H1 (cell line): ENCODE data around the gene SUB1. TPM values are rescaled to one million over a fixed set of nuclear protein-coding genes. Genes with fewer than 3 reads are reported as not detected.

Source experiments
- CTCF ChIA-PET: fragments of 300-600 bp; sonication (Branson Sonifier 250); formaldehyde crosslinking; loops from one replicate; lab custom pipeline; 2021; ENCODE audit not compliant: partially characterized antibody; lab: Charles Lee
- POLR2A ChIA-PET: fragments of 300-600 bp; sonication (Branson Sonifier 250); formaldehyde crosslinking; loops from one replicate; lab custom pipeline; 2021; ENCODE audit warnings: inconsistent platforms; ENCODE audit not compliant: partially characterized antibody; lab: Charles Lee
- DNase-seq, 2 experiments: peaks; one replicate each; pipeline versions ENCODE4 v3.0.0 to v3.0.0-alpha.2; 2010 to 2022; ENCODE audit warnings: low spot score in 2 of 2, low read depth in 1 of 2, mixed read lengths in 1 of 2
- FAIRE-seq: peaks from 2 replicates; lab custom pipeline; 2011; peaks lifted over from hg19 to GRCh38; lab: Jason Lieb, UNC
- H2AFZ ChIP-seq: 2 replicates; pipeline ENCODE4 v1.8.1; 2012; ENCODE audit warnings: low read length, inconsistent platforms
- H2AK5ac ChIP-seq: 2 replicates; pipeline ENCODE4 v1.6.1; 2013; ENCODE audit warnings: low read depth, low read length
- H2BK120ac ChIP-seq: replicated peaks from 2 replicates; pipeline ENCODE3; 2013; ENCODE audit warnings: low read depth, low read length, inconsistent platforms
- H2BK12ac ChIP-seq: 2 replicates; pipeline ENCODE4 v1.6.1; 2013; ENCODE audit warnings: low read depth, low read length
- H2BK15ac ChIP-seq: 2 replicates; pipeline ENCODE4 v1.6.1; 2013; ENCODE audit warnings: low read length
- H2BK20ac ChIP-seq: 2 replicates; pipeline ENCODE4 v1.6.1; 2013; ENCODE audit warnings: low read length
- H2BK5ac ChIP-seq: 2 replicates; pipeline ENCODE4 v1.6.1; 2013; ENCODE audit warnings: low read depth, low read length
- H3K14ac ChIP-seq: 2 replicates; pipeline ENCODE4 v1.6.1; 2013; ENCODE audit warnings: inconsistent platforms; ENCODE audit not compliant: insufficient read length
- H3K18ac ChIP-seq: 2 replicates; pipeline ENCODE4 v1.6.1; 2013; ENCODE audit warnings: low read length; ENCODE audit errors: extremely low read depth
- H3K23ac ChIP-seq: 2 replicates; pipeline ENCODE4 v1.6.1; 2013; ENCODE audit warnings: inconsistent platforms; ENCODE audit not compliant: insufficient read length
- H3K23me2 ChIP-seq: 2 replicates; pipeline ENCODE4 v1.6.1; 2013; ENCODE audit warnings: low read depth, low read length
- H3K27ac ChIP-seq: 2 replicates; pipeline ENCODE4 v1.6.1; 2011; ENCODE audit warnings: low read depth, low read length, inconsistent platforms
- H3K27me3 ChIP-seq, 4 experiments: replicated peaks in 1 of 4; 1 replicate in 1 of 4; 2 replicates in 3 of 4; pipeline versions ENCODE4 v1.6.1 to v1.8.1; 2011 to 2013; ENCODE audit warnings: low read length in 3 of 4, mild to moderate bottlenecking in 3 of 4, inconsistent platforms in 2 of 4, mixed read lengths in 2 of 4, moderate library complexity in 1 of 4; ENCODE audit not compliant: control insufficient read depth in 3 of 4, insufficient read depth in 3 of 4; ENCODE audit errors: extremely low read depth in 1 of 4
- H3K36me3 ChIP-seq, 4 experiments: 2 replicates each; pipeline versions ENCODE4 v1.6.1 to v1.8.1; 2011 to 2013; ENCODE audit warnings: mild to moderate bottlenecking in 4 of 4, low read length in 3 of 4, moderate library complexity in 2 of 4, control low read depth in 1 of 4, inconsistent platforms in 1 of 4; ENCODE audit not compliant: insufficient read depth in 4 of 4, control insufficient read depth in 2 of 4
- H3K4ac ChIP-seq: replicated peaks from 2 replicates; pipeline ENCODE3; 2013; ENCODE audit warnings: low read length, low read depth, mixed read lengths, inconsistent platforms; ENCODE audit not compliant: insufficient read length
- H3K4me1 ChIP-seq, 4 experiments: replicated peaks in 1 of 4; 1 replicate in 1 of 4; 2 replicates in 3 of 4; pipeline versions ENCODE4 v1.6.1 to v1.8.1; 2011 to 2013; ENCODE audit warnings: low read length in 3 of 4, inconsistent platforms in 2 of 4, mixed read lengths in 1 of 4; ENCODE audit not compliant: insufficient read depth in 4 of 4, control insufficient read depth in 3 of 4
- H3K4me2 ChIP-seq, 2 experiments: 2 replicates each; pipeline versions ENCODE4 v1.6.1 to v1.8.1; 2011 to 2013; ENCODE audit warnings: low read depth in 2 of 2, low read length in 2 of 2, control low read depth in 1 of 2, inconsistent platforms in 1 of 2, mild to moderate bottlenecking in 1 of 2; ENCODE audit not compliant: insufficient read depth in 1 of 2
- H3K4me3 ChIP-seq, 4 experiments: fragments of 200-600, 300-600 bp in 1 of 4; sonication (generic), shearing (Covaris generic), sonication (Bioruptor Twin) in 1 of 4; 2 replicates each; pipeline versions ENCODE4 v1.5.1 to v1.8.1; 2011 to 2016; ENCODE audit warnings: low read length in 4 of 4, low read depth in 3 of 4, control low read depth in 2 of 4, inconsistent platforms in 2 of 4, mild to moderate bottlenecking in 2 of 4, mixed read lengths in 1 of 4, moderate library complexity in 1 of 4; ENCODE audit not compliant: insufficient read depth in 2 of 4; ENCODE audit errors: extremely low read depth in 1 of 4
- H3K56ac ChIP-seq: replicated peaks from 2 replicates; pipeline ENCODE3; 2013; ENCODE audit warnings: low read depth, mild to moderate bottlenecking, mixed read lengths, low read length, inconsistent platforms; ENCODE audit not compliant: insufficient read length
- H3K79me1 ChIP-seq: 2 replicates; pipeline ENCODE4 v1.6.1; 2013; ENCODE audit warnings: low read depth, low read length, control low read depth
- H3K79me2 ChIP-seq, 2 experiments: 2 replicates each; pipeline versions ENCODE4 v1.6.1 to v1.8.1; 2012 to 2013; ENCODE audit warnings: low read length in 2 of 2, mild to moderate bottlenecking in 2 of 2, inconsistent platforms in 1 of 2; ENCODE audit not compliant: insufficient read depth in 2 of 2, control insufficient read depth in 1 of 2
- H3K9ac ChIP-seq, 4 experiments: replicated peaks in 1 of 4; 1 replicate in 1 of 4; 2 replicates in 3 of 4; pipeline versions ENCODE4 v1.6.1 to v1.8.1; 2011 to 2013; ENCODE audit warnings: low read depth in 3 of 4, low read length in 3 of 4, control low read depth in 2 of 4, mild to moderate bottlenecking in 2 of 4, moderate library complexity in 2 of 4, inconsistent platforms in 1 of 4; ENCODE audit errors: extremely low read depth in 1 of 4
- H3K9me3 ChIP-seq, 2 experiments: 2 replicates each; pipeline versions ENCODE4 v1.6.1 to v1.8.1; 2012 to 2013; ENCODE audit warnings: mild to moderate bottlenecking in 2 of 2, moderate library complexity in 2 of 2, control low read depth in 1 of 2, inconsistent platforms in 1 of 2, low read depth in 1 of 2, low read length in 1 of 2, mixed read lengths in 1 of 2; ENCODE audit not compliant: insufficient read depth in 2 of 2
- H4K20me1 ChIP-seq, 2 experiments: replicated peaks in 1 of 2; 2 replicates each; pipeline versions ENCODE3 to v1.8.1; 2011 to 2013; ENCODE audit warnings: inconsistent platforms in 2 of 2, low read length in 2 of 2, mild to moderate bottlenecking in 1 of 2; ENCODE audit not compliant: insufficient read depth in 2 of 2, control insufficient read depth in 1 of 2
- H4K5ac ChIP-seq: 2 replicates; pipeline ENCODE4 v1.6.1; 2013; ENCODE audit warnings: low read length, low read depth, mixed read lengths, inconsistent platforms; ENCODE audit not compliant: insufficient read length
- H4K8ac ChIP-seq: 2 replicates; pipeline ENCODE4 v1.8.0; 2013; ENCODE audit warnings: mild to moderate bottlenecking, moderate library complexity, low read length, inconsistent platforms; ENCODE audit not compliant: insufficient read depth; ENCODE audit errors: extremely low read depth
- H4K91ac ChIP-seq: replicated peaks from 2 replicates; pipeline ENCODE3; 2013; ENCODE audit warnings: low read length, mixed read lengths, inconsistent platforms; ENCODE audit not compliant: insufficient read length
- BCL11A ChIP-seq, 2 experiments: IDR thresholded peaks; one replicate each; pipeline ENCODE4 v1.6.1; 2011; ENCODE audit warnings: low read depth in 2 of 2, low read length in 2 of 2, mild to moderate bottlenecking in 2 of 2
- BRCA1 ChIP-seq: IDR thresholded peaks from 2 replicates; pipeline ENCODE4 v1.6.1; 2012; ENCODE audit warnings: low read depth, low read length, improper control_type of control experiment
- CREB1 ChIP-seq: IDR thresholded peaks from 2 replicates; pipeline ENCODE4 v1.6.1; 2012; ENCODE audit warnings: inconsistent platforms
- HDAC2 ChIP-seq, 2 experiments: fragments of 300-600 bp in 1 of 2; sonication (generic) in 1 of 2; IDR thresholded peaks; 2 replicates each; pipeline ENCODE4 v1.6.1; 2011 to 2012; ENCODE audit warnings: low read depth in 2 of 2, low read length in 2 of 2, mild to moderate bottlenecking in 2 of 2, moderate library complexity in 2 of 2, borderline replicate concordance in 1 of 2, inconsistent platforms in 1 of 2
- HDAC6 ChIP-seq: IDR thresholded peaks from one replicate; pipeline ENCODE4 v1.7.1; 2012; ENCODE audit warnings: low read depth, mild to moderate bottlenecking, inconsistent platforms, low read length, moderate library complexity
- KDM4A ChIP-seq: IDR thresholded peaks from one replicate; pipeline ENCODE4 v1.7.1; 2012; ENCODE audit warnings: low read depth, mild to moderate bottlenecking, moderate library complexity, low read length, inconsistent platforms; ENCODE audit not compliant: severe bottlenecking
- POLR2AphosphoS5 ChIP-seq: IDR thresholded peaks from 2 replicates; pipeline ENCODE4 v1.6.1; 2011; ENCODE audit warnings: low read depth, low read length
- POU5F1 ChIP-seq: IDR thresholded peaks from 2 replicates; pipeline ENCODE4 v1.6.1; 2011; ENCODE audit warnings: low read depth, mild to moderate bottlenecking, low read length, moderate library complexity
- RBBP5 ChIP-seq: IDR thresholded peaks from 2 replicates; pipeline ENCODE4 v1.7.1; 2012; ENCODE audit warnings: low read depth, mild to moderate bottlenecking, inconsistent platforms, low read length, moderate library complexity, borderline replicate concordance
- RNF2 ChIP-seq: fragments of 200-900, 300-1000 bp; sonication (generic); IDR thresholded peaks from 2 replicates; pipeline ENCODE4 v1.7.1; 2016; ENCODE audit warnings: borderline replicate concordance, low read depth, mild to moderate bottlenecking, antibody characterized with exemption, low read length; ENCODE audit not compliant: poor library complexity, severe bottlenecking; ENCODE audit errors: missing control alignments
- SRF ChIP-seq: IDR thresholded peaks from 2 replicates; pipeline ENCODE4 v1.6.1; 2011; ENCODE audit warnings: mild to moderate bottlenecking, low read depth, low read length, moderate library complexity
- SUZ12 ChIP-seq: fragments of 200-600 bp; sonication (generic); IDR thresholded peaks from 2 replicates; pipeline ENCODE4 v1.6.1; 2012; ENCODE audit warnings: mild to moderate bottlenecking, inconsistent platforms, low read length, moderate library complexity, mixed read lengths
- TEAD4 ChIP-seq: IDR thresholded peaks from 2 replicates; pipeline ENCODE4 v1.6.1; 2012; ENCODE audit warnings: low read depth, low read length, inconsistent platforms, mixed read lengths
- WGBS, 2 experiments: shearing (Covaris generic) in 1 of 2; methylation state at CpG; one replicate each; pipeline versions ENCODE4 v1.1.6 to v1.1.7; 2013 to 2015; ENCODE audit warnings: low lambda C conversion rate in 2 of 2, mixed read lengths in 2 of 2, inconsistent platforms in 1 of 2, low coverage in 1 of 2, missing lambda C conversion rate in 1 of 2; ENCODE audit not compliant: insufficient replicate concordance in 2 of 2, insufficient coverage in 1 of 2, insufficient read length in 1 of 2; ENCODE audit errors: extremely low coverage in 1 of 2, missing lambda C conversion rate in 1 of 2; 5-methylcytosine and 5-hydroxymethylcytosine counted together
- polyA plus RNA-seq, 7 experiments: library from polyadenylated mRNA; depleted of rRNA in 3 of 7; stranded (reverse) in 5 of 7; unstranded in 2 of 7; fragments of >200 nt in 5 of 7; fragments of 200-250 nt in 2 of 7; gene quantifications; 1 replicate in 5 of 7; 2 replicates in 1 of 7; 4 replicates in 1 of 7; pipeline versions ENCODE4 v1.2.1 to v1.2.3, GENCODE V29; 2011 to 2013; ENCODE audit warnings: missing spikeins in 2 of 7, mixed read lengths in 2 of 7
- total RNA-seq: library from RNA; stranded (reverse); fragmentation: NEBNext Ultra II Directional; extraction: Animal tissue kit (Norgen Biotek cat#: 25700); gene quantifications from 2 replicates; pipeline ENCODE4 v1.2.1, GENCODE V29; 2021
- TF ChIP-seq, protein P1 (sequence below): IDR thresholded peaks from 2 replicates; pipeline ENCODE4 v1.6.1; 2011; ENCODE audit warnings: low read depth, mild to moderate bottlenecking, low read length; ENCODE audit not compliant: insufficient read depth

SUB1 gene
- total and polyA plus RNA-seq, 2 of the 8 experiments (the other 6 are each of a cell fraction or from before 2014, with no cell fraction given), result 83.9 to 325 TPM

DNA sequence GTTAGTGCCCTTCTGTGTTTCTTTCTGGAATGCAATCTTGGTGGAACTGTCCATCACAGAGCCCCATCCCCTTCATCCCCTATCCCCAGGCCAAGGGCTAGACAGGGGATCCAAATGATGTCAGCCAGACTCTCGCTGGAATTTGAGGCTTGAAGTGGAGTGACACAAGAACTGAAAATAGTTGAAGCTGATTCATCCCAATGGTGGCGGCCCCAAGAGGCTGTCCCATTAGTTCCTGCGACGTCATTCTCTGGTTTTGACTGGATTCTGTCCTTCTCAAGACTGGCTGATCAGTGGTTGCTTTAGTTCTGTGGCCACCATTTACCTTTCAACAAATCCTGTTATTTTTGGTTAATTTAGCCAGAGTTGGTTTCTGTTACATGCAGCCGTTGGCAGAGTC, 59.9 kb downstream of the SUB1 start:
- H3K4me1 ChIP-seq, result no peaks in the 10 kb centered on the region
- H3K79me1 ChIP-seq, result no peaks in the 10 kb centered on the region
- no peak overlapping the region for H2AK5ac ChIP-seq
- no peak overlapping the region for H3K23ac ChIP-seq
- no peaks in the 10 kb centered on the region for H3K36me3 ChIP-seq
- no peak overlapping the region for H3K9ac ChIP-seq
- H3K79me2 ChIP-seq, result no peaks in the 10 kb centered on the region
- H2BK15ac ChIP-seq, result no peak overlapping the region
- H3K23me2 ChIP-seq, result no peaks in the 10 kb centered on the region
- no peak for DNase-seq
- no peak overlapping the region for H2AFZ ChIP-seq
- no peak overlapping the region for H3K56ac ChIP-seq
- no peaks in the 10 kb centered on the region for H3K27me3 ChIP-seq
- H2BK5ac ChIP-seq, result no peak overlapping the region
- H3K14ac ChIP-seq, result no peak overlapping the region
- FAIRE-seq, result no peak
- POLR2A ChIA-PET, result no interaction called here
- no peak overlapping the region for H2BK20ac ChIP-seq
- H4K91ac ChIP-seq, result no peak overlapping the region
- no peak overlapping the region for H3K18ac ChIP-seq
- H4K20me1 ChIP-seq, result no peaks in the 10 kb centered on the region
- no peak overlapping the region for H4K5ac ChIP-seq
- CTCF ChIA-PET, result no interaction called here
- H3K27ac ChIP-seq, result no peak overlapping the region
- H3K9me3 ChIP-seq, result no peaks in the 10 kb centered on the region; a peak in 1 of 4 replicates
- no peak overlapping the region for H4K8ac ChIP-seq
- no peak overlapping the region for H2BK12ac ChIP-seq
- WGBS, 2 experiments, result 92% methylated on average over 5 of the region's 5 CpGs; no CpG with 5 or more reads in 1 of the 2 experiments
- no peak overlapping the region for H2BK120ac ChIP-seq
- H3K4me3 ChIP-seq, result no peak overlapping the region
- H3K4ac ChIP-seq, result no peak overlapping the region
- H3K4me2 ChIP-seq, result no peak overlapping the region
- TF ChIP-seq RNF2 (no peak), BRCA1 (no peak), HDAC6 (no peak), BCL11A (IDR thresholded peaks at IDR 0.05; ENCODE audit: low read depth in 2 of 2, low read length in 2 of 2) (no peak), POU5F1 (no peak), TEAD4 (no peak), RBBP5 (no peak), SUZ12 (no peak), SRF (no peak), KDM4A (no peak), HDAC2 (IDR thresholded peaks at IDR 0.05; ENCODE audit: borderline replicate concordance in 1 of 2, low read depth in 2 of 2, low read length in 2 of 2) (no peak), CREB1 (no peak), POLR2AphosphoS5 (no peak)
- TF ChIP-seq, protein P1, sequence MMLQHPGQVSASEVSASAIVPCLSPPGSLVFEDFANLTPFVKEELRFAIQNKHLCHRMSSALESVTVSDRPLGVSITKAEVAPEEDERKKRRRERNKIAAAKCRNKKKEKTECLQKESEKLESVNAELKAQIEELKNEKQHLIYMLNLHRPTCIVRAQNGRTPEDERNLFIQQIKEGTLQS, result no peak
